ENCODE data around the gene SEL1L.
A peak's percentile ranks its signal among the peaks of the same experiment; 100 is the strongest.
"Not testable (repeated sequence)": the region's sequence is repeated elsewhere in the genome, so short reads cannot be mapped to it uniquely, and the experiment has no call there.

SEL1L gene

GRCh38 chr14:81446279-81447007 is 87.2 kb downstream of the SEL1L start:
- no peak for DNase-seq

DNA sequence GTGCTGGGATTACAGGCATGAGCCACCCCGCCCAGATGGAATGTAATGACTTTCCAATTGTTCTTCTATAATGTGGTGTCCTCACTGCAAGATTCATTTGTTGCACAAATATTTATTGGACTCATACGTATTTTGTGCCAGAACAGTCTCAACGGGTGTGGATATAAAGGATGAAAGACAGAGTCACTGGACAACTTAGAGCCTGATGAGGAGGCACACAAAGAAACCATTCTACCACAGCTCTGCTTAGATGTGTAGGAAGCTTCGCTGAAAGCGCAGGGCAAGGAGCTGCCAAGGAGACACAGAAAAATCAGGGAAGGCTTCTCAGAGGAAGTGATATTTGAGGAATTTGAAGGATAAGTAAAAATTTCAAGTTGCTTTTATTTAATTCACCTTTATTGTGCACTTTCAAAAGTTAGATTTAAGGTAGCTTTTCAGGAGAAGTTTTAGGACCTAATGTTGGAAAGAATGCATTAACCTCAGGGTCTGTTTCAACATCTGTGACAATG is 92.0 kb downstream of the SEL1L start:
- no peak for DNase-seq

GRCh38 chr14:81440041-81440440 is 93.6 kb downstream of the SEL1L start:
- no peak for DNase-seq

GRCh38 chr14:81437244-81437643 is 96.4 kb downstream of the SEL1L start:
- DNase-seq = no peak

DNA sequence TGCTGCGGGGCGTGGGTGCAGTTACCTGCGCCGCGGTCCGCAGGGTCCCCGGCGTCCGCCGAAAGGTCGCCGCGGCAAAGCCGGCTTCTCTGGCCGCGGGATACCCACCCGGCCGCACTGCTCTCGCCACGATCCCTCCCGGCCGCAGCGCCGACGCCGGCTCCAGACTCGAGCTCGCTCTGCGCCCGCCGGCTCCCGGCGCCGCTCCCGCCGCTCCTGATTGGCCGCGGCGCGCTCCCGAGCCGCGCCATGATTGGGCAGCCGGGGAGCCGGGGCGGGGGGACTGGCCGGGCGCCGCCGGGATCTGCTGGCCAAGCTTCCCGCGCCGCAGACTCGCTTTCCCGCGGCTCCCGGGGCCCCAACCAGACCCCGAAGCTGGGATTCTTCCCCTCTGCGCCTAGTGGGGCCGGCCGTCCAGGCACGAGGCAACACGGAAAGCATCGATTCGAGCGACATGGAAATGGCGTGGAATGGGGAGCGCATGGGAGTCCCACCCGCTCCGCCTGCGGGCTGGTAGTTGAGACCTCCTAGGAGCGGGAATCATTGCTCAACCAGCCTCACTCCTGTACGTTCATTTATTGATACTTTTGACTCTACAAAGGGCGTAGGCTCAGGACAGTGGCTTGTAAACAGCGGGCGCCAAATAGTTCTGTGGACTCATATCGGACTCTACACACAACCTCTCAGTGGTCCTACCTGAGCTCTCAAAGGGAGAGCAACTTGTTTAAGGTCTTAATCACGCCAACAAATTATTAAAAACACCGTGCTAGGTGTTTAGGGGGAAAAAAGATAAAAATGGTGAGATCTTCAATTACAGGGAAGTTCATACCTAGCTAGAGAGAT is 97.1 kb downstream of the SEL1L start:
- DNase-seq = peak; percentile 33 to 46

GRCh38 chr14:81435391-81436295 is 98.0 kb downstream of the SEL1L start:
- DNase-seq = peak in 1 of 2 donors; percentile 8

DNA sequence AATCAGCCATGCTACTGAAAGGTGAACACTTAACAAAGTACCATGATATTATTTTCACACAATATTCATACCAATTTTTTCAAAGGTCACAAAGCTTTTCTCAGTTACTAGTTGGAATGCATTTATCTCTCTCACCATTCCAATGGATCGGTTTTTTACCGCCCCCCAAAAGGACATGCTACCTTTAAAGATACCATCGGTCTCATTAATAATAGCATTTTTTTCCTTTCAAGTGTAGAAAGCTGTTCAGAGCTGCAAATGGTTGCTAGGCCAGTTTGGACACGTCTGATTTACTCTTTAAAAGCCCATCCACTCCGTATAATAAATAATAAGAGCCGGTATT is 98.6 kb downstream of the SEL1L start:
- no peak for DNase-seq

DNA sequence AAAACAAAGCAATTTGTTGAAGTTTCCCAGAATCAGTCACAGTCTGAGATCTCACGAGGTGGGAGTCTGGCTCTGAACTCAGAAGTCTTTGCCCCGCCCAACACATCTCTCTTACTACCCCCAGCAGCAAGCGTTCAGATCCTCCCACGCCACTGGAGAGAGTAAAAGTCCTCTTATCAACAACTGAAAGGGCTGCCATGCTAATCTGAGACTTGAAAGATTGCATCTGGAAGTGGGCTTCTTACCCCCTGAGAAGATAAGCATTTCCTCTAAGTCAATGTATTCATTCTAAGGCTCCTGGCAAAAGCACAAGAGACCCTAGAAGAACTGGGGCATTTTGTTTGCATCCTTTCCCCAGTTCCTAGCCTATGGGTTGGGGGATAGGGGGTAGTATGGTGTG is 99.4 kb downstream of the SEL1L start:
- DNase-seq = no peak

DNA sequence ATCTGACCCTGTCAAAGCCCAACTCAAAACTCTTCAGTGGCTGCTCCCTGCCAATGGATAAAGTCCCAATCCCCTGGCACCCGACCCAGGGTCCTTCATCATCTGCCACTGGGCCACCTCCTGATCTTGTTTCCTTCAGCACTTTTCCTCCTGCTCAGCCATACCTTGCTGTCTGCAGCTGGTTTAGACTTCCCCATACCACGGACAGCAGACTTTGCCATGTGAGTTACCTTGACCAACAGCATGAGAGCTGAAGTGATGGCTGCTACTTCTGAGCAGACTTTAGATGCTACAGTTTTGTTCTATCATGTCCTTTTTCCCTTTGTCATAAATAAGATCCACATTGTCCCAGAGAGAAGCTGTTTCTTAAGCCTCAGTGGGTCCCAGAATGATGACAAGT is 100.3 kb downstream of the SEL1L start:
- DNase-seq = no peak

GRCh38 chr14:81432219-81432661 is 101.4 kb downstream of the SEL1L start:
- DNase-seq = no peak

- no peak for DNase-seq
Measured at GRCh38 chr14:81430235-81430634, 103.4 kb downstream of the SEL1L start.

GRCh38 chr14:81429749-81430148 is 103.9 kb downstream of the SEL1L start:
- not testable (repeated sequence) for DNase-seq

DNA sequence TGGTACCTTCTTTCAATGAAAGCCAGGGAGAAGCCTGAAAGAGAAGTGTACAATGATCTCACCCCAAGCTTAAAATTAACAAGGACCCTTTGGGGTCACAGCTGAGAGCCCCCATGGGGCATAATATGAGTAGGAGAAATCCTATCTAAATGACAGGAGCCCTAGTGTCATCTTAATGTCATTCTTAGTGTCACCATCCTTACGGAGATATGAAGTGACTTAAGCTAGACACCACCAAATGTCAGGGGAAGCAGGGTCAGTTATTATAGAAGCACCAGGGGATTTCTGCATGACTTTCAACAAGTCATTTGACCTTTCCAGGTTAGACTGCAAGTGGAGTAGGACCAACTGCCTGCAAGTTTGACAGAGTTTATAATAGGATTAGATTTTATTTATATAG is 104.6 kb downstream of the SEL1L start:
- no peak for DNase-seq

DNA sequence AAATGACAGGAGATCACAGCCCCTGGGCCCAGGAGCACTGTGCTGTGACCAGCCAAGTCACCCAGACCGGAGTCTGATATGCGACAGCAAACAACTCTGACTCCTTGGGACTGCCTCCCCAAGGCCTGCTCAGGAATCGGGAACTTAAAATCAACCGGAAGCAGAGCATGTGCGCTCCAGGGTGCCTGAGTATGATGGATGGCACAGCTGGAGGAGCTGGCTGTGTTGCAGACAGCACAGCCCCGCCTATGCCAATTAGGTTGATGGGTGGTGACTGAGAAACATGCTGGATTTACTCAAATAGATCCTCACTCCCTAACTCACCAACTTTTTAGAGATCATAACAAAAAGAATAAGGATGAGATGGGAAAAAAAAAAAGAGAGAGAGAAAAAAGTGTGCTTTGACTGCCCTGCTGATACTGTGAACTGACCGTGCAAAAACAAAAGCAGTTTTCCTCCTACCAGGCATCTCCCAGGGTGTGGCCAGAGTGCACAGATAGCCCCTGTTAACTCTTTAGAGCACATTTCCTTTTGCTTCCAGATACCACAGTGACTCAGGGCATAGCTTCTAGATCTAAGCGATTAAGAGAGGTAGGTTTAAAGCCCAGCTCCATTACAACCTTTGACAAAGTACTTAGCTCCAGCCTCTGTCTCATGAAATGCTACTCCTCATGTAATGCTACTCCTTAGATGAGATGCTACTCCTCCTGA is 106.2 kb downstream of the SEL1L start:
- DNase-seq = no peak

- no peak for DNase-seq
Measured at GRCh38 chr14:81423504-81423903, 110.1 kb downstream of the SEL1L start.
